ENCODE results near the gene PTPRT.
A peak's percentile ranks its signal among the peaks of the same experiment; 100 is the strongest.

PTPRT gene

DNA sequence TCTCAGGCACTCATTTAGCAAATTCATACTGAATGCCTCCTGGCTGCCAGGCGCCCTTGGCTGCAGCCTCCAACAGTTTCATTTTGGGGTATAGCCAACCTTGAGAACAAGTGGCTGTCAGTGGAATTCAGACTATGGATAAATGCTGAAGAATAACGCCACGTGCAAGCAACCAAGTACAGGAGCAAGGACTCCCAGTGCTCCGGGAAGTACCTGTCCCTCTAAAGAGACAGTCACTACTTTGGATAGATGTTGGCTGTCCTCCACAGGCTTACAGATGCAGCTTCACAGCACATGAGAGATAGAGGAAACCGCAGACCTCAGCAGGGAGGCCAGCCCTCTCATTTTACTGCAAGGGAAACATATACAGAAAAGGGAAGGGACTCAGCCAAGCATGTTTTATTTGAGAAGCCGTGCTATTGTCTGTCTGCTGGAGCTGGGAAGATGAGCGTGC is 658.2 kb downstream of the PTPRT start:
- DNase-seq = peak in 6 of 14 donors; percentile 2 to 64 (median 11)

GRCh38 chr20:42530855-42531448 is 658.8 kb downstream of the PTPRT start:
- DNase-seq = peak in 1 of 14 donors; percentile 4

GRCh38 chr20:42530191-42530590 is 659.5 kb downstream of the PTPRT start:
- no peak for DNase-seq

GRCh38 chr20:42524058-42524457 is 665.6 kb downstream of the PTPRT start:
- no peak for DNase-seq

GRCh38 chr20:42516692-42517091 is 673.0 kb downstream of the PTPRT start:
- no peak for DNase-seq

DNA sequence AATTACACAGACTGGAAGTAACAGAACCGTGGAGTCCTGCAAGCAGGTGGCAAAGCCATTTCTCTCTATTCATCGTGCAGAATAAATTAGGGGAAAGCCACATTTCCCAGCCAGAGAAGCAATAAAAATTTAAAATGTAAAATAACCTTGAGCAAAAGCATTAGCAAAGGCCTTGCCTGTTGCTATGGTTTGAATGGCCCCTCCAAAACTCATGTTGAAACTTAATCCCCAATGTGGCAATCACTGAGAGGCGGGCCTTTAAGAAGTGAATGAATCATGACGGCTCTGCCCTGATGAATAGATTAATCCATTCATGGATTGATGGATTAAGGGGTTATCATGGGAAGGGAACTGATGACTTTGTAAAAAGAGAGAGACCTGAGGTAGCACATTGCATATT is 679.0 kb downstream of the PTPRT start:
- no peak for DNase-seq

DNA sequence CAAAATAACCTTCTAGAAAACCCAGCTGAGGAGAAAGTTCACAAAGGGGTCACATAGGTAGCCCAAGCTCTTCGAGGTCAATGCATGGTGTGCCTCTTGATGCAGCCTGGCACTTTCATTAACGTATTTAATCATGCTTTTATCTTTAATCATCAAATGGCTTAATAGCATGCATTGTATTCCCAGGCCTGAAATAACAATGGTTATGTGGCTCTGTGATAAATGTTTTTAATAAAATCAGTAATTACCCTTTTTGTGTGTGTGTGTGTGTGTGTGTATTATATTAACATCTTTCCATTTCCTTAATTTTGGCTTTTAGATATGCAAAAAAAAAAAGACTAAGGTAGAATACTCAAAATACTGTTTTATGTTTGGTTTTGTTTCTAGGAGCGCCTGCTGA is 681.8 kb downstream of the PTPRT start:
- no peak for DNase-seq

DNA sequence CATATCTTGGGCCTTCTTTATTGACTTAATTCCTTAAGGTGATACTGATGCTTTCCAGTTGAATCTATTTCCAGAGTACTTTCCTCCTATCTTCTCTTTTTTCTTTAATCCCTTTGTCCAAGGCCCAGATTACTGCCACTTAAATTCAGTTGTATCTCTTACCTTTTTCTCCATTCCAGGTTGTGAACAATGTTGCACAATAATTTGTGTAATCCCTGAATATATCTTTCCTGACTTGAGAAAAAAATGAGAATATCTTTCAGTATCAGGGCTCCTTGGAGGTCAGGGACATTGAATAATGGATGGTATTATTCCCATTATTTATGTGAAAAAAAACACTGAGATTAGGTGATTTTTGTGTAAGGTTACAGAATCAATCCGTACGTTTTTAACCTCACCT is 683.3 kb downstream of the PTPRT start:
- no peak for DNase-seq

DNA sequence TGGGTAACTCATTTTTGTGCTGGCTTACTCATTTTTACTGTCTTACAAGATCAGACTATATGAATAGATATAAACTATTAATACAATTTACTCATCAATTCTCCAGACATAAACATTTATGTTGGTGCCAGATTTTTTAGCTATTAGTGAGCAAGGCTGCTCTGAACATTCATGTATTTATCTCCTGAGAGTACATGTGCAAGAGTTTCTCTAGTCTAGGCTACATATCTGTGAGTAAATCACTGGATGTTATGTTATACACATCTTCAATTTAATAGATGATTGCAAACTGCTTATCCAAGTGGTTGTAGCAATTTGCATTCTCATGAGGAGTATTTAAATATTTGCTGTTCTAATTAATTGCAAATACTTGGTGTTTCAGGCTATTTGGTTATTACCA is 687.1 kb downstream of the PTPRT start:
- no peak for DNase-seq

DNA sequence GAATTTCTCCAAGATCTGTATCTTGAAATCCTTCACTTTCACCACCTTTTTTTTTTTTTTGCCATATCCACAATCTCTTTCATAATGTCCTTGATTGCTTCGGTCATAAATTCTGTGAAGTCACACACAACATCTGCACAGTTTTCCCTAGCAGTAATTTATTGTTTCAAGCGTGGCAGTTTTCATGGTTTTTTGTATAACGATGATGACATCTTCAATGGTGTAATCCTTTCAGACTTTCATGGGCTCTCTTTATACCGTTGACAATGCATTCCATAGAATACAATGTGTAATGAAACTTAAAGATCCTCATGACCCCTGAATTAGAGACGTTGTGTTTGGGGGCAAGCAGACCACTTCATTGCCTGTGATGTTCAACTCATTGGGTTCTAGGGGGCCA is 693.1 kb downstream of the PTPRT start:
- no peak for DNase-seq

GRCh38 chr20:42494290-42494689 is 695.4 kb downstream of the PTPRT start:
- DNase-seq = no peak

- no peak for DNase-seq
Observed at GRCh38 chr20:42493001-42493400, 696.7 kb downstream of the PTPRT start.

DNA sequence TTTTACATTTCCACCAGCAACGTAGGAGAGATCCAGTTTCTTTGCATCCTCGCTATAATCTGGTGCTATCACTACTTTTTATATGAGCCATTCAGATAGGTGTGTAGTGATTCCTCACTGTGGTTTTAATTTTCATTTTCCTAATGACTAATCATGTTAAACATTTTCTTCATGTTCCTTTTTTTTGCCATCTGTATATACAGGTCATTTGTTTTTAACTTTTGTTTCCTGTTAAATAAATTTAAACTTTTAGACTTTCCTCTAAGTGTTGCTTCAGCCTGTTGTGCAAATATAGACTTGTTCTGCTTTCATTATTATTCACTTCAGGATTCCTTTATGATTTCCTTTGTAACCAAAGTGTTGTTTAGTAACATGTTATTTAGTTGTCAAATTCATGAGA is 697.4 kb downstream of the PTPRT start:
- no peak for DNase-seq

- DNase-seq = no peak
Observed at GRCh38 chr20:42485556-42485955, 704.1 kb downstream of the PTPRT start.

GRCh38 chr20:42484790-42485375 is 704.8 kb downstream of the PTPRT start:
- DNase-seq = peak in 1 of 14 donors; percentile 8

DNA sequence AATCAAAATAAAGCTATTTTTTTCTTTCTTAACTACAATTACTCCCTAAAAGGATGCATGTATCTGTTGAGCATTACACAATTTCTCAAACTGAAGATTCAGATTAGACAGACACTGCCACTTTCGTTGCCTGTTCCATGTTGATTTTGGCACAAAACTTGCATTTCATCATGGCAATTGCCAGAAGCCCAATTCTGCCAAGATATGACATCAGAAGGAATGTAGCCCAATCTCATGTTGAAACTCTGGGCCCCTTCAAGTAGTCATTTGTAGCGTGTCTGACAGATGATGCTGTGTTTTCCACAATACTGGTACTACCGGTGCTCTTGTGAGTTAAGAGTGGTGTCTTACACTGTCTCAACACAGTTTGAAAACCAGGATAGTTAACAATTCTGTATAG is 705.4 kb downstream of the PTPRT start:
- DNase-seq = peak in 1 of 14 donors; percentile 20

- DNase-seq = peak in 1 of 14 donors; percentile 4
Observed at GRCh38 chr20:42483730-42484303, 705.9 kb downstream of the PTPRT start.

DNA sequence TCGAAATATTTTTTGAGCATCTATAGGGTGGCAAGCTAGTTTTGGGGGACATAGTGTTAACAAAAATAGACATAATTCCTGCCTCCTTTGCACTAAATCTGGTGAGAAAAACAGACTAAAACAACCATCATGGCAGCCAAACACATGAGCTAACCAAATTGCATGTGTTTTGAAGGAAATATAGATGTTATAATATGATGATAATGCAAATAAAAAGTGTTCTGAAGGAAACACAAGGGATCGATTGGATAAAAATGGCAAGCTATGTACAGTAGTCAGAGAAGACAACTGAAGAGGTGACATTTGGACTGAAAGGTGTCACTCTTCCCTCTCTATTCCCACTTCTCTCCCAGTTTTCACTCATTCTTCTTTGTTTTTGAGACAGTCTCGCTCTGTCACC is 706.9 kb downstream of the PTPRT start:
- DNase-seq = no peak

DNA sequence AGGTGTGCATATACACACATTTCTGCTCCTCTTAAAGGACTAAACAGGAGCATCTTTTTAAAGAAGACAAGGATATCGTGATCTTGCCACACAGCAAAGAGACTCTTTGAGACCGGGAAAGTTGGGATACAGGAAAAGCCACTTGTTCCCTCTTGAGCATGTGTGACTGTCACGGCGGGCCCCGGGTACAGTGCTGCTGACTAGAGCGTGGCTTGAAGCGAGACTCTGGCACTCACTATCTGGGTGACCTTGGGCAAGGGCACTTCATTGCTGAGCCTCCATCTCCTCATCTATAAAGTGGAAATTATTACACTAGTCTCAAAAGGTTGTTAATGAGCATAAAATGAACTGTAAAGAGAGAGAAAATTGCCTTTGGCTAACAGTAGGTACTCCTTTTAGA is 713.9 kb downstream of the PTPRT start:
- DNase-seq = no peak

DNA sequence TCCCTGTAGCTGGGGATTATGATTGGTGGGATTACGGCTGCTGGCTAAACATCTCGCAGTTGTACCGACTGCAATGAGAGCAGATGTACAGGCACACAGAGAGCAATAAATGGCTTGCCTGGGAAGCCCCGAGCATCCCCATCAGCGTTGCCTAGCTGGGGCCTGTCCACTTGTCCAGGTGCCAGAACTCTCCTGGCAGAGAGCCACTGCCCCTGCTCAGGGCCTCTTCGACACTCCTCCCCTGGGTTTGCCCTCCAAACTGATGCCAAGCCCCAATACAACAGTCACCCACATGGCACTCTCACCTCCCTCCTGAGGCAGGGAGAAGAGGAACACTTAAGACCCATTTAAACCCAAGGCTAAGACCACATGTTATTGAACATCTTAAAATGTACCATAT is 715.1 kb downstream of the PTPRT start:
- no peak for DNase-seq

DNA sequence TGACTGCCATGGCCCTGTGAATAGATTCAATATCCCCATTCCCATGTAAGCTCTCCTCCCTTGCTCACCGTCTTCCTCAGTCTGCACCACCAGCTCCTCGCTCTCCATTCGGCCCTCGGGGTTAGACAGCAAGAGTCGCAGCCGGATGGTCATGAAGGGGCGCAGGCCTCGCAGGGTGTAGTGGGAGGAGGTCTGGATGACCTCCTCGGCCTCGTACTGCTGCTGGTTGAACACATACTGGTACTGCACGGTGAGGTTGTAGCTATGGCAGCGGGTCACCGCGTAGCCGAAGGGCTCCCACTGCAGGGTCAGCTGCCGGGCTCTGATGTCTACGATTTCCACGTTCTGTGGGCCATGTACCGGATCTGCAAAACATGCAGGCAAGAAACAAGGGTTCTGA is 717.5 kb downstream of the PTPRT start:
- no peak for DNase-seq

DNA sequence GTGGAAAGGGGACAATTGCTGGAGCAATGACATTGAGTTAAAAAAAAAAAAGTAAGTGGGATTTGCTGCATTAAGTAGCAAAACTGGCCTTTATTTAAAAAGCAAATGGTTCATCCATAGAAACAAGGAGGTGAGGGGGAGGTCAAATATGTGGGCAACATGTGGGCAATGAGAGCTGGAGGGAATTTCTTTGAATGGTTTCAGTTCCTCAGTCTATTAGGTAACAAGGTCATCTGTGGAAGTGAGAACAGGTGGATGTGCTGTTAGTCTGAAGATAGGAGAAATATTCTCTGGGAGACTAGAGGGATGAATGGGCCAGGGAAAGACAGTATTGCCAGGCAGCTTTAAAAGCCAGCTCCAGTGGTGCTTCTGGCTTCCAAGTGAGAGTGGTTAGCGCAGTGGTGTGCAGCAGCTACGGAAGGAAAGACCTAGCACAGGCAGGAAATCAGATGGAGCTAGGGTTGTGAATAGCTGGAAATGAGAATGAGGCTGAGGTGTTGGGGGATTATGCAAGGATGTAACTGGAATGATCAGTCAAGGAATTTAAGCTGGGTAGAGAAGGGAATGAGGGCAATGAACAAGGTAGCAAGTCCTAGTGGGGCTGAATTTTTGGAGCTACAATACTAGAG is 727.6 kb downstream of the PTPRT start:
- no peak for DNase-seq

GRCh38 chr20:42461291-42461690 is 728.4 kb downstream of the PTPRT start:
- DNase-seq = no peak

GRCh38 chr20:42447270-42447669 is 742.4 kb downstream of the PTPRT start:
- DNase-seq = no peak

All from C1 segment of cervical spinal cord (tissue), 14 donors.